SKM-1 (cell line): ENCODE data around the gene ATAD3A.
"Not testable (repeated sequence)": the region's sequence is repeated elsewhere in the genome, so short reads cannot be mapped to it uniquely, and the experiment has no call there.

Experiments
- DNase-seq: peaks from one replicate; lab custom pipeline; 2025; ENCODE audit not compliant: unreplicated experiment; lab: John Stamatoyannopoulos, UW

The ATAD3A gene

DNA sequence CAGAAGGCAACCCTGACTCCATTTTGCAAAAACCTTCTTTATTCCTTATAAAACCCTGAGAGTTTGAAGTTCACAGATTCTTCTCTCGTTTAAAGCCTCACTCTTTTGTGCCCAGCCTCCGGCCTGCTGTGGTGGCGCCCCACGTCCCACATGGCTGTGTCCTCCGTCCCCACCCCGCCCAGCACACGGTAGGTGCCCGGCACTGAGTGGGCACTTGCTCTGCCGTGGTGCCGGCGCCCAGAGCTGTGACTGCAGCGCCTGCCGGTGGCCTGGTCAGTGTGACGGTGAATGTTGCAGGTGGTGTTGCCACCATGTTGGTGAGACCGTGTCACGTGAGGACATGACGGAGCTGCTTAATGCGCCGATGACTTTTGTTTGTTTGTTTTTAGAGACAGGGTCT lies 9.4 kb downstream of the ATAD3A start:
- no peak for DNase-seq

DNA sequence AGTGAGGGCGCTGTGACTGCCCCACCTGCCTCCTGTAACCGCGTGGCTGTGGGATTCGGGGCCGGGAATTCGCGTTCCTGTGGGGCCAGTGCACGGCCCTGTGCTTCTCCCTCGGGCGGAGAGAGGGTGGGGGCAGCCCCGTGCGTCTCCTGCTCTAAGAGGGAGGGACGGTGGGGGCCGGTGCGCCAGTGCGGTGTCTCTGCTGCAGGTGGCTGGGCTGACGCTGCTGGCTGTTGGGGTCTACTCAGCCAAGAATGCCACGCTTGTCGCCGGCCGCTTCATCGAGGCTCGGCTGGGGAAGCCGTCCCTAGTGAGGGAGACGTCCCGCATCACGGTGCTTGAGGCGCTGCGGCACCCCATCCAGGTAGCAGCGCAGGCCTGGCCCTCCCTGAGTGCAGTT lies 10.6 kb downstream of the ATAD3A start:
- not testable (repeated sequence) for DNase-seq

DNA sequence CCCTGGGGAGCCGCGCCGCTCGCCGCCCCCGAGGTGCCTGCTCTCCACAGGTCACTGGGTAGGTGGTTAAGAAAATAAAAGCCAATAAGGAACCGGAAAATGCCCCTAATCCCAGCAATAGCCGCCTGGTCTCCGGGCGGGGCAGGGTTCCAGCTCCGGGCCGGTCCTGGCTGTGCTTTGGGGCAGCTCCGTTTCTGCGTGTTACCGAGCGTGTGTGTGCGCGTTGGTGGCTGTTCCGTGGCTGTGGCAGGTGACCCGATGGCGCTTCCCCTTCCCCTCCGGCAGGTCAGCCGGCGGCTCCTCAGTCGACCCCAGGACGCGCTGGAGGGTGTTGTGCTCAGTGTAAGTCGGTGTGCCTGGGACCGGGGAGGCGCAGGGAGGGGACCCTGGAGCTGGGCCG lies 11.3 kb downstream of the ATAD3A start:
- DNase-seq, result not testable (repeated sequence)

DNA sequence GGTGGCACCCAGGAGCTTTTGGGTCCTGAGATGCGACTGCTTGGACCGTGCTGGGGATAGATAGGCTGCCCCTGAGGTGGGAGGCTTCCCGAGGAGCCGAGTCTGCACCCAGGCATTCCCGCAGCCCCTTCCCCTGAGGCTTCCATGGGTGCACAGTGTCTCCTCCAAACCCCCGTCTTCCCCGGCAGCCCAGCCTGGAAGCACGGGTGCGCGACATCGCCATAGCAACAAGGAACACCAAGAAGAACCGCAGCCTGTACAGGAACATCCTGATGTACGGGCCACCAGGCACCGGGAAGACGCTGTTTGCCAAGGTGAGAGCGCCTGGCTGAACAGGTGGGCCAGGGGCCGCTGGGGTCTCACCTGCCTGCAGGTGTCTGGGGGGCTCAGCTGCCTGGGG lies 11.7 kb downstream of the ATAD3A start:
- DNase-seq, result not testable (repeated sequence)

- DNase-seq, result not testable (repeated sequence)
These were observed 12.9 kb downstream of the ATAD3A start for GRCh38 chr1:1524750-1525383.

DNA sequence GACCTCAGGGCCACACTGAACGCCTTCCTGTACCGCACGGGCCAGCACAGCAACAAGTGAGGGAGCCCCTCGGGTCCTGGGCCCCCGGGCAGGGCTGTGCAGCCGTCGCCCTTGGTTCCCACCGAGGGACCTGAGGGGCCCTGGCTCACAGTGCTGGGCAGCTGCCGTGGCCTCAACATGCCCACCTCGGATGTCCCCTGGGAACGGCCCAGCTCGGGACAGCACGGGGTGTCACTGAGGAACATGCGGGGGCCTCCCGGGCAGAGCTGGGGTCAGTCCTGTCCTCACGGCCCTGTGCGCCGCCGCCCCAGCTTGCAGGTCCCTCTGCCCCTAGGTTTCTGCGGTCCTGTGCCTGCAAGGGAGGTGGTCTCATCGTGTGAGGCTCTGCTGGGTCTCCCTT lies 14.5 kb downstream of the ATAD3A start:
- not testable (repeated sequence) for DNase-seq

GRCh38 chr1:1527092-1527816 lies 15.3 kb downstream of the ATAD3A start:
- no peak for DNase-seq

DNA sequence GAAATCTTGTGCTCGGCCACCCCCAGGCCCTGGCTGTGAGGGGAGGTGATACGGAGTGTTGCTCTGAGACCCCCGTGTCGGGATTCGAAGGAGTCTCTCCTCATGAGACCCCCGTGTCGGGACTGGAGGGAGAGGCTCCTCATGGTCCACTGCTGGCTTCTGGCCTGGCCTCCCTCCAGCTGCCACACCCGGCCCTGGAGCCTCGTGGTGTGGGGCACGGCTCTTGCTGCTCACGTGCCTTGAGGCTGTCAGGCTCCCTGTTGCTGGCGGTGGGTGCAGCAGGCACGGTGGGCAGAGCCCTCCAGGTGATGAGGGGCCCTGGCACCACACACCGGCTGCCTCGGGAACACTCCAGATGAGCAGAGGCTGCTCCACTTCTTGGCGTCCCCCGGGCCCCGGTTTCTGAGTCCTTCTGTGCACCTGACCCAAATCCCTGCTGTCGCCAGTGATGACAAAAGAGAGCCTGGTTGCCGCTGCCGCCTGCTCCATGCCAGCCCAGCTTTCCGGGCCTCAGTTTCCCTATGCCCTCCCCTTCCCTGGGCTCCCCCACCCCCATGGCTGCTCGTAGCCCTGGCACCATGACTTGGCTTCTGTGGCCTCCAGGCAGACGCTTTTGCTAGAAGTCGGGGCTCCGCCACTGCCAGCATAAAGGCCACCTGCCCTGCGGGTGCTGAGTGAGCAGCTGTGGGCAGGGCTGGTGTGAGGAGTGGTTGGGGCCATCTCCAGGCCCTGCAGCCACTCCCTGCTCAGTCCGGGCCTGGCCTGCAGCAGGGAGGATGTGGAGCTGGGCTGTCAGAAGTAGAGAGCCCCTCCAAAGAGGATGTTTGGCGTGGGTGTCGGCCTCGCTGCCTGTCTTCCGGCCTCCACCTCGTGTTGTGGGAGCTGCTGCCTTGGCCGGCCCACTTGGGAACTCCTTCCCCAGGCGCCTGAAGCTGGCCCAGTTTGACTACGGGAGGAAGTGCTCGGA lies 16.6 kb downstream of the ATAD3A start:
- DNase-seq, result no peak

GRCh38 chr1:1529321-1529720 lies 17.4 kb downstream of the ATAD3A start:
- DNase-seq, result no peak

DNA sequence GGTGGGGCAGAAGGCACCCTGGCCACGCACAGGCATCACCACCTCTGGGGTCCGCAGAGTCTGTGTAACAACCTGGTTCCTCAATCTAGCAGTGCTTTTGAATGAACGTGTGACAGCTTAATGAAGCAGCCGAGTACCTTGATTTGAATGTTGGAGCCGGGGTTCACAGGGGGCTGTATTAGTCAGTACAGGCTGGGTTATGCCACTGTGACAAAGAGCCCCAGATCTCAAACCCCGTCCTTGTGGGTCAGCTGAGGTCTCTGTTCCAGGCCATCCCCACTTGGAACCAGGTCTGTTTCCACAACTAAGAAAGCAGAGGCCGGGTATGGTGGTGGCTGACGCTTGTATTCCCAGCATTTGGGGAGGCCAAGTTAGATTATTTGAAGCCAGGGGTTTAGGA lies 18.0 kb downstream of the ATAD3A start:
- no peak for DNase-seq

GRCh38 chr1:1531947-1532346 lies 20.0 kb downstream of the ATAD3A start:
- no peak for DNase-seq

- DNase-seq, result not testable (repeated sequence)
These were observed 21.4 kb downstream of the ATAD3A start for GRCh38 chr1:1533176-1533893.

- DNase-seq, result not testable (repeated sequence)
These were observed 21.9 kb downstream of the ATAD3A start for GRCh38 chr1:1533894-1534291.

DNA sequence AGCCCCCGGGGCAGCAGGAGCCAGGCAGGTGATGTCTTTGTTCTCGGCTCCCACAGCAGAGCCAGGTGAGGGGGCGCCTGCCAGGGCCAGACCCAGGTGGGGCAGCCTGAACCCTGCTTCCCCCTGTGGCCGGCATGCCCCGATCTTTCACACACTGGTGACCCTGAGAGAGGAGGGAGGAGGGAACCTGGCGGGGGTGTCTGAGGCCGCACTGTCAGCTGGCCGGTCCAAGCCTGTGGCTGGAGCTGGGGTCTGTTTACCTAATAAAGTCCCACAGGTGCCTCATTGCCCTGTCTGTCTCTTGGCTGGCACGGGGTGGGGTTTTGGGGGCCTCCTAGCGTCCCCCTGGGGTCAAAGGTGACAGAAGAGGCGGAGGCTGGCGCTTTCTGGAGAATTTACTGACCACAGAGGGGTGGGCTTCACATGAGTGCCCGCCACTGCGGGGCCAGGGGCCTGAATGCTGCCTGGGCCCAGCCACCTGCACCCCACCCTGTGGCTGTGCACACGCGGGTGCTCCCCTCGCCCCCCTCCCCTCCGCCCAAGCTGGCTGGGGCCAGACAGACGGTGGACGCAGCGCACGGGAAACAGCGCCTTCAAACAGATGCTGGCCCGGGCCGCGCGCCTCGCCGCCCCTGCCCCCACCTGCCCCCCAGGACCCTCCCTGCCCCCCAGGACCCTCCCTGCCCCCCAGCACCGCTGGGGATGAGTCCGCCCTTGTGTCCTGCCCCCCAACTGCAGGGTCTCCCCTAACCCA lies 22.6 kb downstream of the ATAD3A start:
- no peak for DNase-seq

GRCh38 chr1:1535201-1536018 lies 23.4 kb downstream of the ATAD3A start:
- no peak for DNase-seq

DNA sequence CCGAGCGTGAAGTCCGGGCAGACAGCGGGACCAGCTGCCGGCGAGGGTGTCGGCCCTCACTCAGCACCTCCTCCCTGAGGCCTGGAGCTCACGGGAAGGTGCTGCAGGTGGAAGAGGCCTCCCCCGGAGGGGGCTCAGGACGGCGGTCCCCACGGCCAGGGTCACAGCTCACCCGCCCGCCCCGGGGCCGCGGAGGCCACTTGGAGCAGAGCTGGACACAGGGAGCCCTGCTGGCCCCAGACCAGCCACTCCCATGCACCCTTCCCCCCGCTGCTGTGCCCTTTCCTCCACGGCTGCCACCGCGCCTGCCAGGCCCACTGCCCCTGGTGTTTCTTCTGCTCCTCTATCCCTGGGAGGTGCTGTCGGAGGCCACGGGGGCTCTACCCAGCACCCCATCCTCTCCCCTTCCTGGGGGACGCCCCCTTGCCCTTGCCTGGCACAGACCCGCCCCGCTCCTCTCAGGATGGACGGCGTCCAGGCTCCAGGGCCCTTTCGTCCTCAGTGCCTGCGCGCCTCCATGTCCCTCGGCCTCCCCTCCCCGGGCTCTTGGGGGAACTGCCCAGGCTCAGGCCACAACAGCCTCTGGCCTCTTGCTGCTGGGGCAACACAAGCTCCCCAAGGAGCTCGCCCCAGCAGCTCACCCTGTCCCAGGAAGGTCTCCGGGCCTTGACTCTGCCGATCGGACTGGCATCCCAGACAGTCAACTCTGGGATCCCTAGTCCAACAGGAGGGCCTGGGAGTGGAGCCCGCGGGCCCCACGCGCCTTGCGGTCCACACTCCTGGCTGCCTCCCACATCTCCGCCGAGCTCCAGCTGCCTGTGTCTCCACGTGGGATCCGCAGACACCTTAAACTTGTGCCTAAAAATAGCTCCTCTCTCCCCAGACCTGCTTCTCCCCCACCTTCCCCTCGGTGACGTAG lies 24.3 kb downstream of the ATAD3A start:
- DNase-seq, result no peak

- no peak for DNase-seq
These were observed 25.1 kb downstream of the ATAD3A start for GRCh38 chr1:1536938-1537546.
